Liver (tissue), 9 donors: ENCODE measurements around the gene STOML1. TPM values are rescaled to one million over a fixed set of nuclear protein-coding genes. Genes with fewer than 3 reads are reported as not detected.
A peak's percentile ranks its signal among the peaks of the same experiment; 100 is the strongest.

Experiments
- DNase-seq: peaks from one replicate; pipeline ENCODE4 v3.0.0-alpha.2; 2017; ENCODE audit warnings: low spot score
- H3K27ac ChIP-seq, 2 donors: one replicate each; pipeline ENCODE4 v1.7.0; 2013; ENCODE audit warnings: inconsistent platforms in 2 of 2, low read length in 2 of 2, control low read depth in 1 of 2, low read depth in 1 of 2, mild to moderate bottlenecking in 1 of 2
- H3K27me3 ChIP-seq, 4 donors: one replicate each; pipeline versions ENCODE4 v1.6.1 to v1.7.0; 2013; ENCODE audit warnings: low read length in 3 of 4, inconsistent platforms in 1 of 4, mild to moderate bottlenecking in 1 of 4, moderate library complexity in 1 of 4; ENCODE audit not compliant: control insufficient read depth in 4 of 4, insufficient read depth in 4 of 4
- H3K36me3 ChIP-seq, 4 donors: one replicate each; pipeline versions ENCODE4 v1.6.1 to v1.7.0; 2013; ENCODE audit warnings: low read length in 3 of 4, mild to moderate bottlenecking in 3 of 4, low read depth in 1 of 4, moderate library complexity in 1 of 4; ENCODE audit not compliant: control insufficient read depth in 4 of 4, insufficient read depth in 3 of 4
- H3K4me1 ChIP-seq, 4 donors: one replicate each; pipeline versions ENCODE4 v1.6.1 to v1.7.0; 2013; ENCODE audit warnings: low read length in 3 of 4, mild to moderate bottlenecking in 3 of 4, moderate library complexity in 1 of 4; ENCODE audit not compliant: control insufficient read depth in 4 of 4, insufficient read depth in 4 of 4
- H3K4me3 ChIP-seq, 3 donors: one replicate each; pipeline versions ENCODE4 v1.6.1 to v1.7.0; 2013; ENCODE audit warnings: low read length in 3 of 3, control low read depth in 1 of 3, low read depth in 1 of 3, mild to moderate bottlenecking in 1 of 3
- H3K9ac ChIP-seq, 2 donors: one replicate each; pipeline ENCODE4 v1.7.0; 2013; ENCODE audit warnings: low read length in 2 of 2, mild to moderate bottlenecking in 2 of 2, moderate library complexity in 2 of 2, control low read depth in 1 of 2, low read depth in 1 of 2
- H3K9me3 ChIP-seq, 4 donors: one replicate each; pipeline versions ENCODE4 v1.6.1 to v1.7.0; 2013; ENCODE audit warnings: low read length in 3 of 4; ENCODE audit not compliant: control insufficient read depth in 4 of 4
- EGR1 ChIP-seq, 2 donors: IDR thresholded peaks; 2 replicates each; pipeline ENCODE4 v1.6.1; 2016 to 2018; ENCODE audit warnings: antibody characterized with exemption in 2 of 2, low read depth in 2 of 2
- FOXA1 ChIP-seq: IDR thresholded peaks from 2 replicates; pipeline ENCODE4 v1.6.1; 2016; ENCODE audit warnings: antibody characterized with exemption
- FOXA2 ChIP-seq: IDR thresholded peaks from 2 replicates; pipeline ENCODE4 v1.6.1; 2016; ENCODE audit warnings: antibody characterized with exemption
- GABPA ChIP-seq, 2 donors: IDR thresholded peaks in 1 of 2; conservative IDR thresholded peaks in 1 of 2; 2 replicates each; pipeline ENCODE4 v1.6.1; 2016; ENCODE audit warnings: antibody characterized with exemption in 2 of 2, mild to moderate bottlenecking in 1 of 2, moderate library complexity in 1 of 2
- HNF4A ChIP-seq, 2 donors: conservative IDR thresholded peaks; 2 replicates each; pipeline ENCODE4 v1.6.1; 2016; ENCODE audit warnings: antibody characterized with exemption in 2 of 2, mild to moderate bottlenecking in 2 of 2
- HNF4G ChIP-seq: IDR thresholded peaks from 2 replicates; pipeline ENCODE4 v1.6.1; 2016; ENCODE audit warnings: antibody characterized with exemption
- JUND ChIP-seq, 2 donors: IDR thresholded peaks; 2 replicates each; pipeline ENCODE4 v1.6.1; 2016; ENCODE audit warnings: antibody characterized with exemption in 2 of 2
- NR2F2 ChIP-seq: IDR thresholded peaks from 2 replicates; pipeline ENCODE4 v1.6.1; 2016; ENCODE audit warnings: antibody characterized with exemption
- RAD21 ChIP-seq, 2 donors: IDR thresholded peaks; 2 replicates each; pipeline ENCODE4 v1.6.1; 2016; ENCODE audit warnings: antibody characterized with exemption in 2 of 2, mild to moderate bottlenecking in 2 of 2
- REST ChIP-seq: IDR thresholded peaks from 2 replicates; pipeline ENCODE4 v1.6.1; 2016; ENCODE audit warnings: antibody characterized with exemption, mild to moderate bottlenecking
- RXRA ChIP-seq, 2 donors: IDR thresholded peaks; 2 replicates each; pipeline ENCODE4 v1.6.1; 2017 to 2018; ENCODE audit warnings: antibody characterized with exemption in 2 of 2, mild to moderate bottlenecking in 1 of 2
- SP1 ChIP-seq: IDR thresholded peaks from 2 replicates; pipeline ENCODE4 v1.6.1; 2018; ENCODE audit warnings: antibody characterized with exemption, mild to moderate bottlenecking
- TAF1 ChIP-seq: conservative IDR thresholded peaks from 2 replicates; pipeline ENCODE4 v1.6.1; 2016; ENCODE audit warnings: antibody characterized with exemption, mild to moderate bottlenecking
- YY1 ChIP-seq: IDR thresholded peaks from 2 replicates; pipeline ENCODE4 v1.6.1; 2016; ENCODE audit warnings: antibody characterized with exemption, mild to moderate bottlenecking
- ZBTB33 ChIP-seq: IDR thresholded peaks from 2 replicates; pipeline ENCODE4 v1.6.1; 2016; ENCODE audit warnings: antibody characterized with exemption
- WGBS: extraction: QIAGEN DNeasy Blood & Tissue Kit; methylation state at CpG from one replicate; pipeline ENCODE4 v1.1.7; 2013; 5-methylcytosine and 5-hydroxymethylcytosine counted together
- polyA plus RNA-seq, 2 donors: library from polyadenylated mRNA; stranded (reverse) in 1 of 2; unstranded in 1 of 2; fragments of 200-250 nt in 1 of 2; fragments of >200 nt in 1 of 2; fragmentation: Nextera tagmentation in 1 of 2; extraction: Ambion mirVana in 1 of 2; gene quantifications; one replicate each; pipeline versions ENCODE4 v1.2.1 to v1.2.3, GENCODE V29; 2013 to 2015
- total RNA-seq, 2 donors: library from RNA; depleted of rRNA; stranded (reverse); fragments of >200 nt; gene quantifications; one replicate each; pipeline ENCODE4 v1.2.3, GENCODE V29; 2014
- TF ChIP-seq, protein P1 (sequence below): IDR thresholded peaks from 2 replicates; pipeline ENCODE4 v1.6.1; 2016; ENCODE audit warnings: antibody characterized with exemption
- TF ChIP-seq, protein P2 (sequence below): IDR thresholded peaks from 2 replicates; pipeline ENCODE4 v1.6.1; 2016; ENCODE audit warnings: antibody characterized with exemption
- TF ChIP-seq, protein P3 (sequence below): fragments of 150-350 bp; IDR thresholded peaks from 2 replicates; pipeline ENCODE4 v1.5.1; 2017; ENCODE audit warnings: improper control_type of control experiment, low read depth, low read length; ENCODE audit not compliant: missing input control
- donor health status: healthy.
- donor health status: healthy.
- donor health status: healthy.
- donor health status: healthy.
- donor health status: healthy.

Gene STOML1
- total and polyA plus RNA-seq, 4 donors = 5.4 to 9.4 (median 6.4) TPM

DNA sequence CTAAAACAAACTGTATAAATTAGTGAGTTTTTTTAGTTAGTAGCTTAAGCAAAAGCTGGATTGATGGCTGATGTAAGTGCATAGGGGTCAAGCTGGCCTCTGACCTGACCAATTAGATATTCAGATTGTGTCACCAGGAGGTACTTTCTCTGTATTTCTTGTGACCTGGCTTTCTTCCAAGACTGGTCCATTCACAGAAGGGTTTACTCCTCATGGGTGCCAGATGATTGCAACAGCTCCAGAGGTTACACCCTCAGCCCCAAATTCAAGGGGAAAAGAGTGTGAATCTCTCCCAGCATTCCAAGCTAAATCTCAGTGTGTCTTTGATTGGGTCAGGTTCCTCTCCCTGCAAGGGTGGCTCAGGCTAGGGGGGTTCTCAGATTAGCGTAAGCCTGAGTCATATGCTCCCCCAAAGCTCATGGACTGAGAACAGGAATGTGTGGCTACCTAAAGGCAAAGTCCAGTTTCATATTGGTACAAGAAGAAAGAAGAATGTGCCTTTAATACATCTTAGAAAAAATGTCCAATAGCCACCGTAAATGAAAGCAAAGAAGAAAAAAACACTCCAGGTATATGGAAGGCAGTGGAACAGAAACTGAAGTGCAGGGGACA, 18.9 kb upstream of the STOML1 start:
- H3K4me1 ChIP-seq = peaks cover 16 to 71% (median 54%) of the 10 kb centered on the region in 4 donors
- H3K36me3 ChIP-seq = peaks cover 0 to 3% (median under 1%) of the 10 kb centered on the region in 4 donors

More for the DNA sequence above, 18.9 kb upstream of the STOML1 start:
- Histone ChIP-seq H3K9ac (no peak overlapping the region), H3K27ac (peak overlapping the region; percentile 47 to 76), H3K4me3 (peak overlapping the region in 1 of 3 donors; percentile 34), H3K9me3 (no peaks in the 10 kb centered on the region), H3K27me3 (no peaks in the 10 kb centered on the region)
- peak; percentile 85 for TF ChIP-seq NR2F2
- TF ChIP-seq FOXA1 = no peak
- TF ChIP-seq JUND (IDR thresholded peaks at IDR 0.05) = peak; percentile 66 to 87
- TF ChIP-seq GABPA (IDR thresholded peaks at IDR 0.05 in 1 of 2, conservative IDR thresholded peaks at IDR 0.05 in 1 of 2) = peak in 1 of 2 donors; percentile 55
- TF ChIP-seq RAD21 (IDR thresholded peaks at IDR 0.05) = no peak
- TF ChIP-seq RXRA (IDR thresholded peaks at IDR 0.05) = peak; percentile 70 to 82
- peak; percentile 76 to 79 for TF ChIP-seq HNF4A (conservative IDR thresholded peaks at IDR 0.05)
- TF ChIP-seq, protein P1, sequence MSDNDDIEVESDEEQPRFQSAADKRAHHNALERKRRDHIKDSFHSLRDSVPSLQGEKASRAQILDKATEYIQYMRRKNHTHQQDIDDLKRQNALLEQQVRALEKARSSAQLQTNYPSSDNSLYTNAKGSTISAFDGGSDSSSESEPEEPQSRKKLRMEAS = peak; percentile 67
- TF ChIP-seq FOXA2 = no peak
- TF ChIP-seq, protein P2, sequence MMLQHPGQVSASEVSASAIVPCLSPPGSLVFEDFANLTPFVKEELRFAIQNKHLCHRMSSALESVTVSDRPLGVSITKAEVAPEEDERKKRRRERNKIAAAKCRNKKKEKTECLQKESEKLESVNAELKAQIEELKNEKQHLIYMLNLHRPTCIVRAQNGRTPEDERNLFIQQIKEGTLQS = peak; percentile 61
- TF ChIP-seq HNF4G = peak; percentile 40
- TF ChIP-seq YY1 = peak; percentile 31
- no peak for TF ChIP-seq EGR1 (IDR thresholded peaks at IDR 0.05; ENCODE audit: low read depth in 2 of 2)
- TF ChIP-seq, protein P3, sequence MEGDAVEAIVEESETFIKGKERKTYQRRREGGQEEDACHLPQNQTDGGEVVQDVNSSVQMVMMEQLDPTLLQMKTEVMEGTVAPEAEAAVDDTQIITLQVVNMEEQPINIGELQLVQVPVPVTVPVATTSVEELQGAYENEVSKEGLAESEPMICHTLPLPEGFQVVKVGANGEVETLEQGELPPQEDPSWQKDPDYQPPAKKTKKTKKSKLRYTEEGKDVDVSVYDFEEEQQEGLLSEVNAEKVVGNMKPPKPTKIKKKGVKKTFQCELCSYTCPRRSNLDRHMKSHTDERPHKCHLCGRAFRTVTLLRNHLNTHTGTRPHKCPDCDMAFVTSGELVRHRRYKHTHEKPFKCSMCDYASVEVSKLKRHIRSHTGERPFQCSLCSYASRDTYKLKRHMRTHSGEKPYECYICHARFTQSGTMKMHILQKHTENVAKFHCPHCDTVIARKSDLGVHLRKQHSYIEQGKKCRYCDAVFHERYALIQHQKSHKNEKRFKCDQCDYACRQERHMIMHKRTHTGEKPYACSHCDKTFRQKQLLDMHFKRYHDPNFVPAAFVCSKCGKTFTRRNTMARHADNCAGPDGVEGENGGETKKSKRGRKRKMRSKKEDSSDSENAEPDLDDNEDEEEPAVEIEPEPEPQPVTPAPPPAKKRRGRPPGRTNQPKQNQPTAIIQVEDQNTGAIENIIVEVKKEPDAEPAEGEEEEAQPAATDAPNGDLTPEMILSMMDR = no peak
- TF ChIP-seq SP1 = peak; percentile 47
- no peak for TF ChIP-seq TAF1
- peak; percentile 65 for TF ChIP-seq ZBTB33
- TF ChIP-seq REST = no peak
- 27% methylated on average over 2 of the region's 2 CpGs for WGBS
- no peak for DNase-seq
